ENCODE measurements around the gene AS3MT.

GRCh38 chr10:102900006-102900405 is 30.7 kb downstream of the AS3MT start:
- TF ChIP-seq EZH2phosphoT487 (conservative IDR thresholded peaks at IDR 0.05; ENCODE audit: low read length), result no peak
- TF ChIP-seq, protein P1, sequence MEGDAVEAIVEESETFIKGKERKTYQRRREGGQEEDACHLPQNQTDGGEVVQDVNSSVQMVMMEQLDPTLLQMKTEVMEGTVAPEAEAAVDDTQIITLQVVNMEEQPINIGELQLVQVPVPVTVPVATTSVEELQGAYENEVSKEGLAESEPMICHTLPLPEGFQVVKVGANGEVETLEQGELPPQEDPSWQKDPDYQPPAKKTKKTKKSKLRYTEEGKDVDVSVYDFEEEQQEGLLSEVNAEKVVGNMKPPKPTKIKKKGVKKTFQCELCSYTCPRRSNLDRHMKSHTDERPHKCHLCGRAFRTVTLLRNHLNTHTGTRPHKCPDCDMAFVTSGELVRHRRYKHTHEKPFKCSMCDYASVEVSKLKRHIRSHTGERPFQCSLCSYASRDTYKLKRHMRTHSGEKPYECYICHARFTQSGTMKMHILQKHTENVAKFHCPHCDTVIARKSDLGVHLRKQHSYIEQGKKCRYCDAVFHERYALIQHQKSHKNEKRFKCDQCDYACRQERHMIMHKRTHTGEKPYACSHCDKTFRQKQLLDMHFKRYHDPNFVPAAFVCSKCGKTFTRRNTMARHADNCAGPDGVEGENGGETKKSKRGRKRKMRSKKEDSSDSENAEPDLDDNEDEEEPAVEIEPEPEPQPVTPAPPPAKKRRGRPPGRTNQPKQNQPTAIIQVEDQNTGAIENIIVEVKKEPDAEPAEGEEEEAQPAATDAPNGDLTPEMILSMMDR (IDR thresholded peaks at IDR 0.05; ENCODE audit: insufficient read depth, low read length, poor library complexity, severe bottlenecking), result no peak

Measured in SU-DHL-6 (cell line).